ENCODE data around the gene APOC3. TPM values are rescaled to one million over a fixed set of nuclear protein-coding genes. Genes with fewer than 3 reads are reported as not detected.

The APOC3 gene
- total RNA-seq, 1 experiment from 2014 or later: 2.5 TPM

DNA sequence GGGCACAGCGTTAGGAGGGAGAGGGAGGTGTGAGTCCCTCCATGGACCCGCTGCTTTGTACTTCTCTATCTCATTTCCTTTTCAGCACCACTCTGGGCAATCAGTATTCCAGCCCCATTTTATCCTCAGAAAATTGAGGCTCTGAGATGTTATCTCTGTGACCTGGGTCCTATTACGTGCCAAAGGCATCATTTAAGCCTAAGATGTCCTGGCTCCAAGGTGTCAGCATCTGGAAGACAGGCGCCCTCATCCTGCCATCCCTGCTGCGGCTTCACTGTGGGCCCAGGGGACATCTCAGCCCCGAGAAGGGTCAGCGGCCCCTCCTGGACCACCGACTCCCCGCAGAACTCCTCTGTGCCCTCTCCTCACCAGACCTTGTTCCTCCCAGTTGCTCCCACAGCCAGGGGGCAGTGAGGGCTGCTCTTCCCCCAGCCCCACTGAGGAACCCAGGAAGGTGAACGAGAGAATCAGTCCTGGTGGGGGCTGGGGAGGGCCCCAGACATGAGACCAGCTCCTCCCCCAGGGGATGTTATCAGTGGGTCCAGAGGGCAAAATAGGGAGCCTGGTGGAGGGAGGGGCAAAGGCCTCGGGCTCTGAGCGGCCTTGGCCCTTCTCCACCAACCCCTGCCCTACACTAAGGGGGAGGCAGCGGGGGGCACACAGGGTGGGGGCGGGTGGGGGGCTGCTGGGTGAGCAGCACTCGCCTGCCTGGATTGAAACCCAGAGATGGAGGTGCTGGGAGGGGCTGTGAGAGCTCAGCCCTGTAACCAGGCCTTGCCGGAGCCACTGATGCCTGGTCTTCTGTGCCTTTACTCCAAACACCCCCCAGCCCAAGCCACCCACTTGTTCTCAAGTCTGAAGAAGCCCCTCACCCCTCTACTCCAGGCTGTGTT, 829 bp upstream of the APOC3 start:
- TF ChIP-seq GABPB1 (CRISPR knock-in tag; IDR thresholded peaks at IDR 0.05): peak; percentile 75
- TF ChIP-seq, protein P1, sequence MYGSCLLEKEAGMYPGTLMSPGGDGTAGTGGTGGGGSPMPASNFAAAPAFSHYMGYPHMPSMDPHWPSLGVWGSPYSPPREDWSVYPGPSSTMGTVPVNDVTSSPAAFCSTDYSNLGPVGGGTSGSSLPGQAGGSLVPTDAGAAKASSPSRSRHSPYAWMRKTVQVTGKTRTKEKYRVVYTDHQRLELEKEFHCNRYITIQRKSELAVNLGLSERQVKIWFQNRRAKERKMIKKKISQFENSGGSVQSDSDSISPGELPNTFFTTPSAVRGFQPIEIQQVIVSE (CRISPR knock-in tag; IDR thresholded peaks at IDR 0.05; ENCODE audit: borderline replicate concordance): no peak
- DNase-seq (ENCODE audit: low spot score) (no peak), ATAC-seq (no peak; the same call in none of the 2 replicates)
- CTCF ChIA-PET: interaction anchor here (0.8 to 1.7 kb wide), 4 partner anchors 13 to 277 kb away, joined by 3 to 10 read pairs (median 3); partner anchors contain the start of gene APOA5
- H3K4me3 Mint-ChIP-seq: no peak overlapping the region
- peaks cover 3% of the 10 kb centered on the region; the same call in 1 of the 2 replicates for H3K9me3 Mint-ChIP-seq
- H3K36me3 Mint-ChIP-seq: no peaks in the 10 kb centered on the region
- H3K27ac Mint-ChIP-seq: no peak overlapping the region
- H3K4me1 Mint-ChIP-seq: no peaks in the 10 kb centered on the region
- POLR2A ChIA-PET: no interaction called here
- H3K27me3 Mint-ChIP-seq (ENCODE audit: low read depth): no peaks in the 10 kb centered on the region; the same call in 1 of the 2 replicates

DNA sequence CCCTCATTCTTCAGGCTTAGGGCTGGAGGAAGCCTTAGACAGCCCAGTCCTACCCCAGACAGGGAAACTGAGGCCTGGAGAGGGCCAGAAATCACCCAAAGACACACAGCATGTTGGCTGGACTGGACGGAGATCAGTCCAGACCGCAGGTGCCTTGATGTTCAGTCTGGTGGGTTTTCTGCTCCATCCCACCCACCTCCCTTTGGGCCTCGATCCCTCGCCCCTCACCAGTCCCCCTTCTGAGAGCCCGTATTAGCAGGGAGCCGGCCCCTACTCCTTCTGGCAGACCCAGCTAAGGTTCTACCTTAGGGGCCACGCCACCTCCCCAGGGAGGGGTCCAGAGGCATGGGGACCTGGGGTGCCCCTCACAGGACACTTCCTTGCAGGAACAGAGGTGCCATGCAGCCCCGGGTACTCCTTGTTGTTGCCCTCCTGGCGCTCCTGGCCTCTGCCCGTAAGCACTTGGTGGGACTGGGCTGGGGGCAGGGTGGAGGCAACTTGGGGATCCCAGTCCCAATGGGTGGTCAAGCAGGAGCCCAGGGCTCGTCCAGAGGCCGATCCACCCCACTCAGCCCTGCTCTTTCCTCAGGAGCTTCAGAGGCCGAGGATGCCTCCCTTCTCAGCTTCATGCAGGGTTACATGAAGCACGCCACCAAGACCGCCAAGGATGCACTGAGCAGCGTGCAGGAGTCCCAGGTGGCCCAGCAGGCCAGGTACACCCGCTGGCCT, 641 bp downstream of the APOC3 start:
- no peak for ATAC-seq

More for the DNA sequence above, 641 bp downstream of the APOC3 start:
- Mint-ChIP-seq H3K36me3 (no peaks in the 10 kb centered on the region), H3K27ac (no peak overlapping the region), H3K9me3 (peaks cover 3% of the 10 kb centered on the region; the same call in 1 of the 2 replicates), H3K27me3 (ENCODE audit: low read depth) (peaks cover 7% of the 10 kb centered on the region), H3K4me1 (peaks cover 5% of the 10 kb centered on the region), H3K4me3 (no peak overlapping the region)
- POLR2A ChIA-PET: no interaction called here
- TF ChIP-seq ZBTB21 (CRISPR knock-in tag; IDR thresholded peaks at IDR 0.05; ENCODE audit: borderline replicate concordance): no peak
- TF ChIP-seq, protein P2, sequence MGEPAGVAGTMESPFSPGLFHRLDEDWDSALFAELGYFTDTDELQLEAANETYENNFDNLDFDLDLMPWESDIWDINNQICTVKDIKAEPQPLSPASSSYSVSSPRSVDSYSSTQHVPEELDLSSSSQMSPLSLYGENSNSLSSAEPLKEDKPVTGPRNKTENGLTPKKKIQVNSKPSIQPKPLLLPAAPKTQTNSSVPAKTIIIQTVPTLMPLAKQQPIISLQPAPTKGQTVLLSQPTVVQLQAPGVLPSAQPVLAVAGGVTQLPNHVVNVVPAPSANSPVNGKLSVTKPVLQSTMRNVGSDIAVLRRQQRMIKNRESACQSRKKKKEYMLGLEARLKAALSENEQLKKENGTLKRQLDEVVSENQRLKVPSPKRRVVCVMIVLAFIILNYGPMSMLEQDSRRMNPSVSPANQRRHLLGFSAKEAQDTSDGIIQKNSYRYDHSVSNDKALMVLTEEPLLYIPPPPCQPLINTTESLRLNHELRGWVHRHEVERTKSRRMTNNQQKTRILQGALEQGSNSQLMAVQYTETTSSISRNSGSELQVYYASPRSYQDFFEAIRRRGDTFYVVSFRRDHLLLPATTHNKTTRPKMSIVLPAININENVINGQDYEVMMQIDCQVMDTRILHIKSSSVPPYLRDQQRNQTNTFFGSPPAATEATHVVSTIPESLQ (CRISPR knock-in tag; IDR thresholded peaks at IDR 0.05): no peak
- no peak for TF ChIP-seq ZNF219 (CRISPR knock-in tag; IDR thresholded peaks at IDR 0.05; ENCODE audit: borderline replicate concordance)
- TF ChIP-seq, protein P3, sequence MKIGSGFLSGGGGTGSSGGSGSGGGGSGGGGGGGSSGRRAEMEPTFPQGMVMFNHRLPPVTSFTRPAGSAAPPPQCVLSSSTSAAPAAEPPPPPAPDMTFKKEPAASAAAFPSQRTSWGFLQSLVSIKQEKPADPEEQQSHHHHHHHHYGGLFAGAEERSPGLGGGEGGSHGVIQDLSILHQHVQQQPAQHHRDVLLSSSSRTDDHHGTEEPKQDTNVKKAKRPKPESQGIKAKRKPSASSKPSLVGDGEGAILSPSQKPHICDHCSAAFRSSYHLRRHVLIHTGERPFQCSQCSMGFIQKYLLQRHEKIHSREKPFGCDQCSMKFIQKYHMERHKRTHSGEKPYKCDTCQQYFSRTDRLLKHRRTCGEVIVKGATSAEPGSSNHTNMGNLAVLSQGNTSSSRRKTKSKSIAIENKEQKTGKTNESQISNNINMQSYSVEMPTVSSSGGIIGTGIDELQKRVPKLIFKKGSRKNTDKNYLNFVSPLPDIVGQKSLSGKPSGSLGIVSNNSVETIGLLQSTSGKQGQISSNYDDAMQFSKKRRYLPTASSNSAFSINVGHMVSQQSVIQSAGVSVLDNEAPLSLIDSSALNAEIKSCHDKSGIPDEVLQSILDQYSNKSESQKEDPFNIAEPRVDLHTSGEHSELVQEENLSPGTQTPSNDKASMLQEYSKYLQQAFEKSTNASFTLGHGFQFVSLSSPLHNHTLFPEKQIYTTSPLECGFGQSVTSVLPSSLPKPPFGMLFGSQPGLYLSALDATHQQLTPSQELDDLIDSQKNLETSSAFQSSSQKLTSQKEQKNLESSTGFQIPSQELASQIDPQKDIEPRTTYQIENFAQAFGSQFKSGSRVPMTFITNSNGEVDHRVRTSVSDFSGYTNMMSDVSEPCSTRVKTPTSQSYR (CRISPR knock-in tag; IDR thresholded peaks at IDR 0.05): no peak
- no peak for TF ChIP-seq SMAD3 (CRISPR knock-in tag; IDR thresholded peaks at IDR 0.05; ENCODE audit: borderline replicate concordance)
- no peak for TF ChIP-seq NFE2L1 (CRISPR knock-in tag; IDR thresholded peaks at IDR 0.05)
- TF ChIP-seq, protein P4, sequence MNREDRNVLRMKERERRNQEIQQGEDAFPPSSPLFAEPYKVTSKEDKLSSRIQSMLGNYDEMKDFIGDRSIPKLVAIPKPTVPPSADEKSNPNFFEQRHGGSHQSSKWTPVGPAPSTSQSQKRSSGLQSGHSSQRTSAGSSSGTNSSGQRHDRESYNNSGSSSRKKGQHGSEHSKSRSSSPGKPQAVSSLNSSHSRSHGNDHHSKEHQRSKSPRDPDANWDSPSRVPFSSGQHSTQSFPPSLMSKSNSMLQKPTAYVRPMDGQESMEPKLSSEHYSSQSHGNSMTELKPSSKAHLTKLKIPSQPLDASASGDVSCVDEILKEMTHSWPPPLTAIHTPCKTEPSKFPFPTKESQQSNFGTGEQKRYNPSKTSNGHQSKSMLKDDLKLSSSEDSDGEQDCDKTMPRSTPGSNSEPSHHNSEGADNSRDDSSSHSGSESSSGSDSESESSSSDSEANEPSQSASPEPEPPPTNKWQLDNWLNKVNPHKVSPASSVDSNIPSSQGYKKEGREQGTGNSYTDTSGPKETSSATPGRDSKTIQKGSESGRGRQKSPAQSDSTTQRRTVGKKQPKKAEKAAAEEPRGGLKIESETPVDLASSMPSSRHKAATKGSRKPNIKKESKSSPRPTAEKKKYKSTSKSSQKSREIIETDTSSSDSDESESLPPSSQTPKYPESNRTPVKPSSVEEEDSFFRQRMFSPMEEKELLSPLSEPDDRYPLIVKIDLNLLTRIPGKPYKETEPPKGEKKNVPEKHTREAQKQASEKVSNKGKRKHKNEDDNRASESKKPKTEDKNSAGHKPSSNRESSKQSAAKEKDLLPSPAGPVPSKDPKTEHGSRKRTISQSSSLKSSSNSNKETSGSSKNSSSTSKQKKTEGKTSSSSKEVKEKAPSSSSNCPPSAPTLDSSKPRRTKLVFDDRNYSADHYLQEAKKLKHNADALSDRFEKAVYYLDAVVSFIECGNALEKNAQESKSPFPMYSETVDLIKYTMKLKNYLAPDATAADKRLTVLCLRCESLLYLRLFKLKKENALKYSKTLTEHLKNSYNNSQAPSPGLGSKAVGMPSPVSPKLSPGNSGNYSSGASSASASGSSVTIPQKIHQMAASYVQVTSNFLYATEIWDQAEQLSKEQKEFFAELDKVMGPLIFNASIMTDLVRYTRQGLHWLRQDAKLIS (CRISPR knock-in tag; IDR thresholded peaks at IDR 0.05; ENCODE audit: borderline replicate concordance): no peak
- no peak for TF ChIP-seq ZNF416 (CRISPR knock-in tag; IDR thresholded peaks at IDR 0.05)
- no peak for TF ChIP-seq ZNF263 (CRISPR knock-in tag; IDR thresholded peaks at IDR 0.05; ENCODE audit: low read depth)
- TF ChIP-seq, protein P5, sequence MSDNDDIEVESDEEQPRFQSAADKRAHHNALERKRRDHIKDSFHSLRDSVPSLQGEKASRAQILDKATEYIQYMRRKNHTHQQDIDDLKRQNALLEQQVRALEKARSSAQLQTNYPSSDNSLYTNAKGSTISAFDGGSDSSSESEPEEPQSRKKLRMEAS (CRISPR knock-in tag; IDR thresholded peaks at IDR 0.05): no peak
- no peak for TF ChIP-seq RELA (CRISPR knock-in tag; IDR thresholded peaks at IDR 0.05; ENCODE audit: borderline replicate concordance)
- TF ChIP-seq TP53 (CRISPR knock-in tag; IDR thresholded peaks at IDR 0.05): no peak
- TF ChIP-seq GTF2I (CRISPR knock-in tag; conservative IDR thresholded peaks at IDR 0.05): no peak
- TF ChIP-seq ATF1 (CRISPR knock-in tag; IDR thresholded peaks at IDR 0.05): no peak
- TF ChIP-seq, protein P6, sequence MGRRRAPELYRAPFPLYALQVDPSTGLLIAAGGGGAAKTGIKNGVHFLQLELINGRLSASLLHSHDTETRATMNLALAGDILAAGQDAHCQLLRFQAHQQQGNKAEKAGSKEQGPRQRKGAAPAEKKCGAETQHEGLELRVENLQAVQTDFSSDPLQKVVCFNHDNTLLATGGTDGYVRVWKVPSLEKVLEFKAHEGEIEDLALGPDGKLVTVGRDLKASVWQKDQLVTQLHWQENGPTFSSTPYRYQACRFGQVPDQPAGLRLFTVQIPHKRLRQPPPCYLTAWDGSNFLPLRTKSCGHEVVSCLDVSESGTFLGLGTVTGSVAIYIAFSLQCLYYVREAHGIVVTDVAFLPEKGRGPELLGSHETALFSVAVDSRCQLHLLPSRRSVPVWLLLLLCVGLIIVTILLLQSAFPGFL (CRISPR knock-in tag; IDR thresholded peaks at IDR 0.05; ENCODE audit: borderline replicate concordance): no peak
- no peak for TF ChIP-seq NR2C2 (CRISPR knock-in tag; IDR thresholded peaks at IDR 0.05)
- TF ChIP-seq ELF4 (CRISPR knock-in tag; IDR thresholded peaks at IDR 0.05; ENCODE audit: low read depth): no peak
- TF ChIP-seq, protein P1 (CRISPR knock-in tag; IDR thresholded peaks at IDR 0.05; ENCODE audit: borderline replicate concordance): no peak
- DNase-seq (ENCODE audit: low spot score): no peak
- CTCF ChIA-PET: interaction anchor here (1.1 to 1.7 kb wide), 2 partner anchors 12 to 39 kb away, joined by 3 to 10 read pairs; partner anchors contain the start of gene APOA5

Data from WTC11 (cell line).